ENCODE measurements around the gene PLN. TPM values are rescaled to one million over a fixed set of nuclear protein-coding genes. Genes with fewer than 3 reads are reported as not detected.

The PLN gene
- total RNA-seq, 1 experiment from 2014 or later: not detected

DNA sequence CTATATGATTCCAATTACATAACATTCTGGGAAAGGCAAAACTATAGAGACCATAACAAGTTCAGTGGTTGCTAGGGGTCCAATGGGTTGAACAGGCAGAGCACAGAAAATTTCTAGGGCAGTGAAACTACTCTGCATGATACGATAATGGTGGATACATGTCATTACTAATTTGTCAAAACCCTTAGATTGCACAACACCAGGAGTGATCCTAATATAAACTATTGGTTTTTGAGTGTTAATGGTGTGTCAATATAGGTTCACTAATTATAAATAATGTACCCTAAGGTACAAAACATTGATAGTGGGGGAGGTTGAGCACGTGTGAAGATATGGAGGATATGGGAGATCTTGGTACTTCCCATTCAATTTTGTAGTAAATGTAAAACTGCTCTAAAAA, 42.4 kb upstream of the PLN start (continued):
- TF ChIP-seq, protein P1, sequence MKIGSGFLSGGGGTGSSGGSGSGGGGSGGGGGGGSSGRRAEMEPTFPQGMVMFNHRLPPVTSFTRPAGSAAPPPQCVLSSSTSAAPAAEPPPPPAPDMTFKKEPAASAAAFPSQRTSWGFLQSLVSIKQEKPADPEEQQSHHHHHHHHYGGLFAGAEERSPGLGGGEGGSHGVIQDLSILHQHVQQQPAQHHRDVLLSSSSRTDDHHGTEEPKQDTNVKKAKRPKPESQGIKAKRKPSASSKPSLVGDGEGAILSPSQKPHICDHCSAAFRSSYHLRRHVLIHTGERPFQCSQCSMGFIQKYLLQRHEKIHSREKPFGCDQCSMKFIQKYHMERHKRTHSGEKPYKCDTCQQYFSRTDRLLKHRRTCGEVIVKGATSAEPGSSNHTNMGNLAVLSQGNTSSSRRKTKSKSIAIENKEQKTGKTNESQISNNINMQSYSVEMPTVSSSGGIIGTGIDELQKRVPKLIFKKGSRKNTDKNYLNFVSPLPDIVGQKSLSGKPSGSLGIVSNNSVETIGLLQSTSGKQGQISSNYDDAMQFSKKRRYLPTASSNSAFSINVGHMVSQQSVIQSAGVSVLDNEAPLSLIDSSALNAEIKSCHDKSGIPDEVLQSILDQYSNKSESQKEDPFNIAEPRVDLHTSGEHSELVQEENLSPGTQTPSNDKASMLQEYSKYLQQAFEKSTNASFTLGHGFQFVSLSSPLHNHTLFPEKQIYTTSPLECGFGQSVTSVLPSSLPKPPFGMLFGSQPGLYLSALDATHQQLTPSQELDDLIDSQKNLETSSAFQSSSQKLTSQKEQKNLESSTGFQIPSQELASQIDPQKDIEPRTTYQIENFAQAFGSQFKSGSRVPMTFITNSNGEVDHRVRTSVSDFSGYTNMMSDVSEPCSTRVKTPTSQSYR (CRISPR knock-in tag; IDR thresholded peaks at IDR 0.05): no peak
- TF ChIP-seq, protein P2, sequence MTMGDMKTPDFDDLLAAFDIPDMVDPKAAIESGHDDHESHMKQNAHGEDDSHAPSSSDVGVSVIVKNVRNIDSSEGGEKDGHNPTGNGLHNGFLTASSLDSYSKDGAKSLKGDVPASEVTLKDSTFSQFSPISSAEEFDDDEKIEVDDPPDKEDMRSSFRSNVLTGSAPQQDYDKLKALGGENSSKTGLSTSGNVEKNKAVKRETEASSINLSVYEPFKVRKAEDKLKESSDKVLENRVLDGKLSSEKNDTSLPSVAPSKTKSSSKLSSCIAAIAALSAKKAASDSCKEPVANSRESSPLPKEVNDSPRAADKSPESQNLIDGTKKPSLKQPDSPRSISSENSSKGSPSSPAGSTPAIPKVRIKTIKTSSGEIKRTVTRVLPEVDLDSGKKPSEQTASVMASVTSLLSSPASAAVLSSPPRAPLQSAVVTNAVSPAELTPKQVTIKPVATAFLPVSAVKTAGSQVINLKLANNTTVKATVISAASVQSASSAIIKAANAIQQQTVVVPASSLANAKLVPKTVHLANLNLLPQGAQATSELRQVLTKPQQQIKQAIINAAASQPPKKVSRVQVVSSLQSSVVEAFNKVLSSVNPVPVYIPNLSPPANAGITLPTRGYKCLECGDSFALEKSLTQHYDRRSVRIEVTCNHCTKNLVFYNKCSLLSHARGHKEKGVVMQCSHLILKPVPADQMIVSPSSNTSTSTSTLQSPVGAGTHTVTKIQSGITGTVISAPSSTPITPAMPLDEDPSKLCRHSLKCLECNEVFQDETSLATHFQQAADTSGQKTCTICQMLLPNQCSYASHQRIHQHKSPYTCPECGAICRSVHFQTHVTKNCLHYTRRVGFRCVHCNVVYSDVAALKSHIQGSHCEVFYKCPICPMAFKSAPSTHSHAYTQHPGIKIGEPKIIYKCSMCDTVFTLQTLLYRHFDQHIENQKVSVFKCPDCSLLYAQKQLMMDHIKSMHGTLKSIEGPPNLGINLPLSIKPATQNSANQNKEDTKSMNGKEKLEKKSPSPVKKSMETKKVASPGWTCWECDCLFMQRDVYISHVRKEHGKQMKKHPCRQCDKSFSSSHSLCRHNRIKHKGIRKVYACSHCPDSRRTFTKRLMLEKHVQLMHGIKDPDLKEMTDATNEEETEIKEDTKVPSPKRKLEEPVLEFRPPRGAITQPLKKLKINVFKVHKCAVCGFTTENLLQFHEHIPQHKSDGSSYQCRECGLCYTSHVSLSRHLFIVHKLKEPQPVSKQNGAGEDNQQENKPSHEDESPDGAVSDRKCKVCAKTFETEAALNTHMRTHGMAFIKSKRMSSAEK (CRISPR knock-in tag; IDR thresholded peaks at IDR 0.05; ENCODE audit: borderline replicate concordance): no peak
- TF ChIP-seq, protein P3, sequence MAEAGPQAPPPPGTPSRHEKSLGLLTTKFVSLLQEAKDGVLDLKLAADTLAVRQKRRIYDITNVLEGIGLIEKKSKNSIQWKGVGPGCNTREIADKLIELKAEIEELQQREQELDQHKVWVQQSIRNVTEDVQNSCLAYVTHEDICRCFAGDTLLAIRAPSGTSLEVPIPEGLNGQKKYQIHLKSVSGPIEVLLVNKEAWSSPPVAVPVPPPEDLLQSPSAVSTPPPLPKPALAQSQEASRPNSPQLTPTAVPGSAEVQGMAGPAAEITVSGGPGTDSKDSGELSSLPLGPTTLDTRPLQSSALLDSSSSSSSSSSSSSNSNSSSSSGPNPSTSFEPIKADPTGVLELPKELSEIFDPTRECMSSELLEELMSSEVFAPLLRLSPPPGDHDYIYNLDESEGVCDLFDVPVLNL (CRISPR knock-in tag; IDR thresholded peaks at IDR 0.05; ENCODE audit: borderline replicate concordance, low read depth): no peak
- TF ChIP-seq, protein P4, sequence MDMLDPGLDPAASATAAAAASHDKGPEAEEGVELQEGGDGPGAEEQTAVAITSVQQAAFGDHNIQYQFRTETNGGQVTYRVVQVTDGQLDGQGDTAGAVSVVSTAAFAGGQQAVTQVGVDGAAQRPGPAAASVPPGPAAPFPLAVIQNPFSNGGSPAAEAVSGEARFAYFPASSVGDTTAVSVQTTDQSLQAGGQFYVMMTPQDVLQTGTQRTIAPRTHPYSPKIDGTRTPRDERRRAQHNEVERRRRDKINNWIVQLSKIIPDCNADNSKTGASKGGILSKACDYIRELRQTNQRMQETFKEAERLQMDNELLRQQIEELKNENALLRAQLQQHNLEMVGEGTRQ (CRISPR knock-in tag; IDR thresholded peaks at IDR 0.05): no peak
- TF ChIP-seq, protein P5, sequence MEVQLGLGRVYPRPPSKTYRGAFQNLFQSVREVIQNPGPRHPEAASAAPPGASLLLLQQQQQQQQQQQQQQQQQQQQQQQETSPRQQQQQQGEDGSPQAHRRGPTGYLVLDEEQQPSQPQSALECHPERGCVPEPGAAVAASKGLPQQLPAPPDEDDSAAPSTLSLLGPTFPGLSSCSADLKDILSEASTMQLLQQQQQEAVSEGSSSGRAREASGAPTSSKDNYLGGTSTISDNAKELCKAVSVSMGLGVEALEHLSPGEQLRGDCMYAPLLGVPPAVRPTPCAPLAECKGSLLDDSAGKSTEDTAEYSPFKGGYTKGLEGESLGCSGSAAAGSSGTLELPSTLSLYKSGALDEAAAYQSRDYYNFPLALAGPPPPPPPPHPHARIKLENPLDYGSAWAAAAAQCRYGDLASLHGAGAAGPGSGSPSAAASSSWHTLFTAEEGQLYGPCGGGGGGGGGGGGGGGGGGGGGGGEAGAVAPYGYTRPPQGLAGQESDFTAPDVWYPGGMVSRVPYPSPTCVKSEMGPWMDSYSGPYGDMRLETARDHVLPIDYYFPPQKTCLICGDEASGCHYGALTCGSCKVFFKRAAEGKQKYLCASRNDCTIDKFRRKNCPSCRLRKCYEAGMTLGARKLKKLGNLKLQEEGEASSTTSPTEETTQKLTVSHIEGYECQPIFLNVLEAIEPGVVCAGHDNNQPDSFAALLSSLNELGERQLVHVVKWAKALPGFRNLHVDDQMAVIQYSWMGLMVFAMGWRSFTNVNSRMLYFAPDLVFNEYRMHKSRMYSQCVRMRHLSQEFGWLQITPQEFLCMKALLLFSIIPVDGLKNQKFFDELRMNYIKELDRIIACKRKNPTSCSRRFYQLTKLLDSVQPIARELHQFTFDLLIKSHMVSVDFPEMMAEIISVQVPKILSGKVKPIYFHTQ (CRISPR knock-in tag; IDR thresholded peaks at IDR 0.05): no peak
- TF ChIP-seq NFE2L1 (CRISPR knock-in tag; IDR thresholded peaks at IDR 0.05): no peak
- no peak for TF ChIP-seq CREB1 (CRISPR knock-in tag; IDR thresholded peaks at IDR 0.05)
- TF ChIP-seq MXD4 (CRISPR knock-in tag; IDR thresholded peaks at IDR 0.05; ENCODE audit: borderline replicate concordance): no peak

DNA sequence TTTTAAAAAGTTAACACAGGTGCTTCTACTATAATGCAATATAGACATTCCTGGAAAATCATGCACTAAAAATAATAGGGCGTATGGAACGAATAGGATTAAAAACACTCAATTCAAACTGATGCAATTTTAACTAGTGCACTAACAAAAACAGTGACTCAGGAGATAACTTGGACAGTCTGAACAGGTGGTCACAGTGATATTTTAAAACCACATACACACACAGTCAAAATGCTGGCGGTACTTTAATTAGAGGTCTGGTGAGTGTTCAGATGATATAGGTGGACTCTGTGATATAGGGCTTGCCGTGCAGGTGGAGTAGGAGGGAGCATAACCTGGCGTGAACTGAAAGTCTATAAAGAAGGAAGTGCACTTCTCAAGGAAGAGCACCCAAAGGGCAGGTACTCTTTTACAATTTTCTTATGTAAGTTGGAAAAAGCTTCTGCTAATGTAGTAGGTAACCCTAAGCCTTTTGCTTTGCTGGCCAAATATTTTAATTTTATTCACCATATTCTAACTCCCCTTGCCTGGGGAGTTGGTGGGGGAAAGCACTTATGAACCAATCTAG, 41.9 kb upstream of the PLN start:
- POLR2A ChIA-PET: no interaction called here
- CTCF ChIA-PET: no interaction called here
- Mint-ChIP-seq H3K9me3 (peaks cover 12% of the 10 kb centered on the region), H3K27ac (no peak overlapping the region), H3K4me1 (no peaks in the 10 kb centered on the region), H3K4me3 (no peak overlapping the region), H3K27me3 (ENCODE audit: low read depth) (no peaks in the 10 kb centered on the region; the same call in 1 of the 2 replicates), H3K36me3 (peaks cover 17% of the 10 kb centered on the region)
- DNase-seq (ENCODE audit: low spot score): no peak
- ATAC-seq: no peak
- TF ChIP-seq, protein P6, sequence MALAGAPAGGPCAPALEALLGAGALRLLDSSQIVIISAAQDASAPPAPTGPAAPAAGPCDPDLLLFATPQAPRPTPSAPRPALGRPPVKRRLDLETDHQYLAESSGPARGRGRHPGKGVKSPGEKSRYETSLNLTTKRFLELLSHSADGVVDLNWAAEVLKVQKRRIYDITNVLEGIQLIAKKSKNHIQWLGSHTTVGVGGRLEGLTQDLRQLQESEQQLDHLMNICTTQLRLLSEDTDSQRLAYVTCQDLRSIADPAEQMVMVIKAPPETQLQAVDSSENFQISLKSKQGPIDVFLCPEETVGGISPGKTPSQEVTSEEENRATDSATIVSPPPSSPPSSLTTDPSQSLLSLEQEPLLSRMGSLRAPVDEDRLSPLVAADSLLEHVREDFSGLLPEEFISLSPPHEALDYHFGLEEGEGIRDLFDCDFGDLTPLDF (CRISPR knock-in tag; IDR thresholded peaks at IDR 0.05): no peak
- no peak for TF ChIP-seq SOX15 (CRISPR knock-in tag; IDR thresholded peaks at IDR 0.05)
- no peak for TF ChIP-seq NR2C2 (CRISPR knock-in tag; IDR thresholded peaks at IDR 0.05)
- no peak for TF ChIP-seq ZNF317 (CRISPR knock-in tag; IDR thresholded peaks at IDR 0.05; ENCODE audit: borderline replicate concordance, low read depth)
- TF ChIP-seq CREB1 (CRISPR knock-in tag; IDR thresholded peaks at IDR 0.05): no peak
- TF ChIP-seq, protein P5 (CRISPR knock-in tag; IDR thresholded peaks at IDR 0.05): no peak
- TF ChIP-seq, protein P7, sequence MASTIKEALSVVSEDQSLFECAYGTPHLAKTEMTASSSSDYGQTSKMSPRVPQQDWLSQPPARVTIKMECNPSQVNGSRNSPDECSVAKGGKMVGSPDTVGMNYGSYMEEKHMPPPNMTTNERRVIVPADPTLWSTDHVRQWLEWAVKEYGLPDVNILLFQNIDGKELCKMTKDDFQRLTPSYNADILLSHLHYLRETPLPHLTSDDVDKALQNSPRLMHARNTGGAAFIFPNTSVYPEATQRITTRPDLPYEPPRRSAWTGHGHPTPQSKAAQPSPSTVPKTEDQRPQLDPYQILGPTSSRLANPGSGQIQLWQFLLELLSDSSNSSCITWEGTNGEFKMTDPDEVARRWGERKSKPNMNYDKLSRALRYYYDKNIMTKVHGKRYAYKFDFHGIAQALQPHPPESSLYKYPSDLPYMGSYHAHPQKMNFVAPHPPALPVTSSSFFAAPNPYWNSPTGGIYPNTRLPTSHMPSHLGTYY (CRISPR knock-in tag; IDR thresholded peaks at IDR 0.05): no peak

All from WTC11 (cell line).